C4-2B (cell line): ENCODE results near the gene MYPN.

Source experiments
- CTCF ChIP-seq: fragments of 450-650 bp; conservative IDR thresholded peaks from 2 replicates; pipeline ENCODE4 v1.5.1; 2017; ENCODE audit warnings: mild to moderate bottlenecking
- ZFX ChIP-seq: fragments of 450-650 bp; IDR thresholded peaks from 2 replicates; pipeline ENCODE4 v1.6.1; 2017

DNA sequence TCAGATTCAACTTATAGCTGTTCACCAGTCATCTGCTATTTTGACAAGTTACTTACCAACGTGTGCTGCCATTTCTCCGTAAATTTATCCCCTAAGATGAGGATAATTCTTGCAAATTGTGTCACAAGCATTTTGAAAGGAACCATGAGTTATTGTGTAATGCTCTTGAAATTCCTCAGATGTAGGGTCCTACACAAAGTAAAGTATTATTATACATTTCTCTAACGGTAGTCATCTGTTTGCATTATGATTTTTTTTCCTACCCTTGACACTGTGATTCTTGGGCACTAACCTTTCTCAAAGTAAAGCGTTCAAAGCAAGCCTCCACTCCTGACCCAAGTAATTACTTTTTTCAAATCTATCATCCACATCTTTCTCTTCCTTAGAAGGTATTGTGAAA, 42.3 kb upstream of the MYPN start:
- no peak for TF ChIP-seq ZFX
- no peak for TF ChIP-seq CTCF
